GM19238 (cell line): ENCODE measurements around the gene TTL.
"Not testable (repeated sequence)": the region's sequence is repeated elsewhere in the genome, so short reads cannot be mapped to it uniquely, and the experiment has no call there.

Source experiments
- DNase-seq: peaks from one replicate; pipeline ENCODE4 v3.0.0; 2011; ENCODE audit warnings: low spot score; ENCODE audit not compliant: insufficient read length

The TTL gene

GRCh38 chr2:112520234-112520783 is 38.4 kb downstream of the TTL start:
- DNase-seq, result no peak

- no peak for DNase-seq
Observed at GRCh38 chr2:112523291-112523777, 41.4 kb downstream of the TTL start.

DNA sequence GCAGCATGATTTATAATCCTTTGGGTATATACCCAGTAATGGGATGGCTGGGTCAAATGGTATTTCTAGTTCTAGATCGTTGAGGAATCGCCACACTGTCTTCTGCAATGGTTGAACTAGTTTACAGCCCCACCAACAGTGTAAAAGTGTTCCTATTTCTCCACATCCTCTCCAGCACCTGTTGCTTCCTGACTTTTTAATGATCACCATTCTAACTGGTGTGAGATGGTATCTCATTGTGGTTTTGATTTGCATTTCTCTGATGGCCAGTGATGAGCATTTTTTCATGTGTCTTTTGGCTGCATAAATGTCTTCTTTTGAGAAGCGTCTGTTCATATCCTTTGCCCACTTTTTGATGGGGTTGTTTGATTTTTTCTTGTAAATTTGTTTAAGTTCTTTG is 42.3 kb downstream of the TTL start:
- not testable (repeated sequence) for DNase-seq

DNA sequence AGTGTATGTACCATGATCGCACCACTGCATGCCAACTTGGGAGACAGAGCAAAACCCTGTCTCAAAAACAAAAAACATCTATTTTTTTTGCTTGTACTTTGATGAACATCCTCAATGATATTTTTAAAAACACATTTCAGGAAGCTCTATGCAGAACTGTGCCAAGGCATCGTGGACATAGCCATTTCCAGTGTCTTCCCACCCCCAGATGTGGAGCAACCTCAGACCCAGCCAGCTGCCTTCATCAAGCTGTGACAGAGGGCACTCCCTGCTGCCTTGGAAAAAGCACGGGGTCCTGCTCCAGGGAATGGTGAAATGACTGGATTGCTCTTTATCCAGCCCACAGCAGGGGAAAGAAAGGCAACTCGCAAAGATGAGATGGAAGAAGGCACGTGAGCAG is 46.6 kb downstream of the TTL start:
- DNase-seq, result no peak

GRCh38 chr2:112529757-112530156 is 47.8 kb downstream of the TTL start:
- DNase-seq, result no peak

DNA sequence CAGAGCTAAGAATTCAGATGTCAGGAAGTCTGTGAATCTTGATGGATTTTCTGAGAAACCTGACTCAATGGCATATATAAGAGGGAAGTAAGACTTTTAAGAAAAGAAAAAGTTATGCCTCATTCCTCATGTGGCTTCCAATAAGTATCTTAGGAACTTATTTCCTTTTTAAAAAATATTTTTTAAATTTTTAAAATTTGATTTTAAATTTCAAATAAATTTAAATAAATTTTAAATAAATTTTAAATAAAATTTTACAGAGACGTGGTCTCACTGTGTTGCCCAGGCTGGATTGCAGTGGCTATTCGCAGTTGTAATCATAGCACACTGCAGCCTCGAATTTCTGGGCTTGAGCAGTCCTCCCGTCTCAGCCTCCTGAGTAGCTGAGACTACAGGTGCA is 48.8 kb downstream of the TTL start:
- no peak for DNase-seq

DNA sequence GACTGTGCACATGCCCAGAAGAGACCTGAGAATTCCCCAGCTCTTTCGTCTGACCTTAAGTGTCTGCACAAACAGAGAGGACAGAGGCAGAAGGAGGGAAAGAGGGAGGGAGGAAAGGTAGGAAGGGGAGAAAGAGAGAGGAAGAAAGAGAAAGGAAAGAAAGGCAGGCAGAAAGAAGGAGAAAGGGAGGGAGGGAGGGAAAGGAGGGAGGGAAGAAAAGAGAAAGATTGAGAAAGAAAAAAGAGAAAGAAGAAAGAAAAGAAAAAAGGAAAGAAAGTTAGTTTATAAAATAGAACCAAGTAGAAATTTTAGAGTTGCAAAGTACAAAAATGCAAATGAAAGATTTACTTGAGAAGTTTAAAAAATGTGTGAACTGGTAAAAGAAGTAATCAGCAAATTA is 52.9 kb downstream of the TTL start:
- DNase-seq, result no peak

DNA sequence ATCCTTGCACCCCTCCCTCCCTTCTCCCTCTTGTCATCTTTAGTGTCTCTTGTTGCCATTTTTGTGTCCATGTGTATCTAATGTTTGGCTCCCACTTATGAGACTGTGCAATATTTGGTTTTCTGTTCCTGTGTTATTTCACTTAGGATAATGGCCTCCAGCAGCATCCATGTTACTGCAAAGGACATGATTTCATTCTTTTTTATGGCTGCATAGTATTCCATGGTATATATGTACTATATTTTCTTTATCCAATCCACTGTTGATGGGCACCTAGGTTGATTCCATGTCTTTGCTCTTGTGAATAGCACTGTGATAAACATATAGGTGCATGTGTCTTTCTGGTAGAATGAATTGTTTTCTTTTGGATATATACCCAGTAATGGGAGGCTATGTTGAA is 54.7 kb downstream of the TTL start:
- not testable (repeated sequence) for DNase-seq

DNA sequence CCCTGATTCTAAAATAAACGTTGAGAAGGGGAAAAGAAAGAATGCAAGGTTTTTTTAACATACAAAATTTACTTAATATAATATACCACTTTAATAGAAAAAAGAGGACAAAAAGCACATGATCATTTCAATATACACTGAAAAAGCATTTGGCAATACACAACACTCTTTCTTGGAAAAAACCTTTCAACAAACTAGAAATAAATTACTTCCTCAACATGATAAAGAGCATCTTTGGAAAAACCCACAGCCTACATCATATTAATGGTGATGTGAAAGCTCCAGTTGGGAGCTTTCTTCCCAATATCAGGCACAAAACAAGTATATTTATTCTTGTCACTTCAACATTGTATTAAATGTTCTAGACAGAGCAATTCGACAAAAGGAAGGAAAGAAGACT is 57.4 kb downstream of the TTL start:
- no peak for DNase-seq

DNA sequence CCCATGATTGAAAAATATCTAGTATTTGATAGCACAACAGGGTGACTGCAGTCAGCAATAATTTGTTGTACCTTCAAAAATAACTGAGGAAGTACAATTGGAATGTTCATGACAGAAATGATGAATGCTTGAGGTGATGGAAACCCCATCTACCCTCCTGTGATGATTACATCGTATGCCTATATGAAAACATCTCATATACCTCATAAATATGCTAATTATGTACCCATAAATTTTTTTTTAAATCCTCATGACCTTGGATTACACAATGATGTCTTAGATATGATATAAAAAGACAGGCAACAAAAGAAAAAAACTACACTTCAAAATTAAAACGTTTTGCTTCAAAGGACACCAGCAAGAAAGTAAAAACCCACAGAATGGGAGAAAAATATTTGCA is 59.0 kb downstream of the TTL start:
- no peak for DNase-seq

- DNase-seq, result peak; percentile 63
Observed at GRCh38 chr2:112541315-112542122, 59.6 kb downstream of the TTL start.

DNA sequence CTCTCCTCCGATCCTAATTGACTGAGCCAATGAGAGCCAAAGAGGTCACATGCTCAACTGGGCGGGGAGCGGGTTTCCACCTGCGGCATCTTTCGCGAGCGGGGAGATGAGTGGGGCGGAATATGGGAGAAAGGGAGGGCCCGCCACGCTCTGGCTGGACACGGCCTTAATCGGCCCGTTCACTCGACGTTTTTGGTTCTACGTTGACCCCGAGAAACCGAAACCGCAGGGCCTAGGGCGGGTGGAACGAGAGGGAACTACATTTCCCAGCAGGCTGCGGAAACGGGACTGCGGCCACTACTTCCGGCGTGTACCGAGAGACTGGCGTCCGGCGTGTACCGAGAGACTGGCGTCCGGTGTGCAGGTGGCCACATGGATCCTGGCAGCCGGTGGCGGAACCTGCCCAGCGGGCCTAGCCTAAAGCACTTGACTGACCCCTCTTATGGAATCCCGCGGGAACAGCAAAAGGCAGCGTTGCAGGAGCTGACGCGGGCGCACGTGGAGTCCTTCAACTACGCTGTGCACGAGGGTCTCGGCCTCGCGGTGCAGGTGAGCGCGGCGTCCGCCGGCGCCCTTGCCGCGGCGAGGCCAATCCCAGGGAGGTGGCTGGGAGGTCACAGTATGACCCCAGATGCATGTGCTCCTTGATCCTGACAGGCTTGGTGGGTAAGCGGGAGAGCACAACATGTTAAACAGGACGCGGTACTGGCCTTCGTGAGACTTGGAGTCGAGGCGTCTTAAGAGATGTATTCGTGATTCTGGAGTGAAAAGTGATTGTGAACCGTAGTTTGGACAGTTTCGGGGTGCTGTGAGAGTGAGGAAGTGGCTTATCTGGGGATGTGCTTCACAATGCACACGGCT is 60.4 kb downstream of the TTL start, which contains the start of gene POLR1B:
Gene POLR1B, plus strand, starts transcription at position 343 of the 861 bp plus-strand sequence. Its CDS starts 30 bp downstream, at position 373.
- DNase-seq, result peak; percentile 82

DNA sequence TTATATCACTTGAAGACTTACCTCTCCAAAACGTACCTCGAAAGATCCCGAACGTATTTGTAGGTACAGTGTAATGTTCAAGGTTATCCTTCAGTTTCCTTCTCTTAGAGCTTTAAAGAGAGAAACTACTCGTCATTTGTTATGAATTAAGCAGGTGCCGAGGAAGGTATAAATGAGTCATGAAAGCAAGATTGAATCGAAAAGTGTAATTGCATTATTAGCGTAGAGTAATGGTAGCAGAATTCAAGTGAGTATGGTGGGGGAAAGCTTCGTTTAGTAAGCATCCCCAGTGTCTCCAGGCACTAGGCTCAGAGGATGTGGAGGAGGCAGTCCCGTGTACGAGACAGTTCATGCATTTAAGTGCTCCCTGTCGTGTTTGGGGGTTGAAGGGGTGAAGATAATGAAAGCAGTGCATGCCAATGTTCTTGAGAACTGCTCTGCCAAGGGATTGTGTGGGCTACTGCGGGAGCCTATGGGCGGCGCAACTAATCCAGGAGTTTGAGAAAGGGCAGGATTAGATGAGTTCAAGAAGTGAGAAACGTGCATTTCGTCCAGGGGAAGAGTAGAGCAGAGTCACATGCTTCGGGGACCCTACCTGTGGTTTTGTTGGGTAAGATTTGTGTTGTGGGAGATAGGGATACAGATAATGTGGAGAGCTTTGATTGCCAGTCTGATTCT is 61.2 kb downstream of the TTL start:
- no peak for DNase-seq

- no peak for DNase-seq
Observed at GRCh38 chr2:112547333-112547732, 65.4 kb downstream of the TTL start.

DNA sequence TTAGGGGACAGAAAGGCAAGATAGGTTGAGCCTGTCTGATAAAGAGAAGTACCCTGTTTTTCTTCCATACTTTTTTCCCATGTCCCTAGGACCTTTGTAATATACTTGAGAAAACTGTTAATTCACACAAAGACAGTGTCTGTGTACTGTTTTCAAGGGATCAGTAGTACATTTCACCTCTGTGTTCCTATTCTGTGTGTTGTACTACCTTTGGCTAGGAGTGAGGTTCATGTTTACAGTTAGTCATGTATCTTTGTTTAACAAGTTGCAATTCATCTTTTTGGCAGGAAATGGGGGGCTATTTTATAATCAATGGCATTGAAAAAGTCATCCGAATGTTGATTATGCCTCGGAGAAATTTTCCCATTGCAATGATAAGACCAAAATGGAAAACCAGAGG is 67.0 kb downstream of the TTL start:
- no peak for DNase-seq

- no peak for DNase-seq
Observed at GRCh38 chr2:112566104-112566503, 84.1 kb downstream of the TTL start.

GRCh38 chr2:112566508-112566907 is 84.6 kb downstream of the TTL start:
- DNase-seq, result not testable (repeated sequence)

DNA sequence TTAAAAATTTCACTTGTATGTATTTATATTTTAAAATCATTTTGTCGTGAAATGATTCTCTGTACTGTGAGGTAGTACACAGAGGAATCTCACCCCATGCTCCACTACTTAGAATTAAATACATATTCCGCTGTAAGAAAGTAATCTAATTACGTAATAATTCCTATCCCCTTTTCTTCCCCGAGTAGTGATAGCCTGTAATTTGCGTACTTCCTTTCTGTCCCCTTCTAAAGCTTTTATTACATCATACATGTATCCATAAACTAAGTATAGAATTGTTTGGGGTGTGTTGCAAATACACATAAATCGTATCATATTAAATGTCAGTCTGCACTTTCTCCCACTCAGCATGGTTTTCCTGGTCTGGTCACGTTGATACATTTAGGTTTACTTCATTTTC is 90.0 kb downstream of the TTL start:
- DNase-seq, result no peak

- no peak for DNase-seq
Observed at GRCh38 chr2:112577756-112578155, 95.8 kb downstream of the TTL start.

GRCh38 chr2:112579241-112579640 is 97.3 kb downstream of the TTL start:
- no peak for DNase-seq

- DNase-seq, result no peak
Observed at GRCh38 chr2:112580084-112580483, 98.1 kb downstream of the TTL start.
